Adrenal gland (tissue), 12 donors: ENCODE measurements around the gene TMPO. TPM values are rescaled to one million over a fixed set of nuclear protein-coding genes. Genes with fewer than 3 reads are reported as not detected.
"Not testable (repeated sequence)": the region's sequence is repeated elsewhere in the genome, so short reads cannot be mapped to it uniquely, and the experiment has no call there.

Source experiments
- DNase-seq, 7 donors: peaks; one replicate each; pipeline ENCODE4 v3.0.0-alpha.2; 2019 to 2020
- H3K27ac ChIP-seq, 5 donors: fragments of 200-600 bp; sonication (generic) in 4 of 5; 1 replicate in 3 of 5; 2 replicates in 2 of 5; pipeline versions ENCODE4 v1.5.1 to v1.8.0; 2016 to 2020; ENCODE audit warnings: mild to moderate bottlenecking in 1 of 5
- H3K27me3 ChIP-seq: fragments of 200-600 bp; 2 replicates; pipeline ENCODE4 v1.8.0; 2021
- H3K36me3 ChIP-seq, 2 donors: fragments of 200-600 bp; replicated peaks in 1 of 2; 1 replicate in 1 of 2; 2 replicates in 1 of 2; pipeline versions ENCODE4 v1.5.1 to v1.8.0; 2018 to 2022
- H3K4me1 ChIP-seq, 2 donors: fragments of 200-600 bp; replicated peaks in 1 of 2; 1 replicate in 1 of 2; 2 replicates in 1 of 2; pipeline versions ENCODE4 v1.5.1 to v1.8.0; 2018 to 2021
- H3K4me3 ChIP-seq, 4 donors: fragments of 200-600 bp; sonication (generic) in 3 of 4; one replicate each; pipeline ENCODE4 v1.5.1; 2016 to 2018
- H3K9me3 ChIP-seq, 3 donors: fragments of 200-600 bp; sonication (generic) in 1 of 3; replicated peaks in 1 of 3; 1 replicate in 2 of 3; 2 replicates in 1 of 3; pipeline versions ENCODE4 v1.5.1 to v1.8.0; 2016 to 2021
- POLR2A ChIP-seq, 2 donors: fragments of 450-650 bp; IDR thresholded peaks; one replicate each; pipeline ENCODE4 v1.6.1; 2017; ENCODE audit warnings: antibody characterized with exemption in 2 of 2, mild to moderate bottlenecking in 2 of 2, moderate library complexity in 1 of 2
- WGBS, 4 donors: extraction: QIAGEN DNeasy Blood & Tissue Kit in 2 of 4; methylation state at CpG; one replicate each; pipeline versions ENCODE4 v1.1.5 to v1.1.7; 2013 to 2017; 5-methylcytosine and 5-hydroxymethylcytosine counted together
- intact Hi-C, 2 donors: fragments of 100-400 bp; cut with DNase I; formaldehyde crosslinking; loops; one replicate each; pipeline versions ENCODE4 v1.14.1 to v1.15.0; 2022 to 2023
- polyA plus RNA-seq, 3 donors: library from polyadenylated mRNA; stranded (reverse); fragments of 200-250 nt in 2 of 3; fragments of 350-450 nt in 1 of 3; fragmentation: Illumina TruSeq in 1 of 3; extraction: RNeasy Lipid Tissue Mini Kit (QIAGEN cat#74804) in 1 of 3; gene quantifications; one replicate each; pipeline ENCODE4 v1.2.3, GENCODE V29; 2013 to 2014
- total RNA-seq, 9 donors: library from RNA; depleted of rRNA in 4 of 9; stranded (reverse); fragments of >200 nt in 4 of 9; fragments of 120-200 nt in 1 of 9; fragmentation: NEBNext Ultra II Directional in 1 of 9; extraction: Animal tissue kit (Norgen Biotek cat#: 25700) in 1 of 9; gene quantifications; one replicate each; pipeline versions ENCODE4 v1.1.0 to v1.2.4, GENCODE V29; 2013 to 2023
- TF ChIP-seq, protein P1 (sequence below), 6 experiments: fragments of 450-650 bp in 4 of 6; fragments of 200-600 bp in 2 of 6; sonication (generic) in 1 of 6; IDR thresholded peaks; 1 replicate in 5 of 6; 2 replicates in 1 of 6; pipeline versions ENCODE4 v1.5.1 to v1.8.0; 2016 to 2021; ENCODE audit warnings: antibody characterized with exemption in 6 of 6, mild to moderate bottlenecking in 2 of 6, moderate library complexity in 1 of 6
- donor health status: healthy with polysubstance abuse.
- donor health status: Bipolar disorder and iron deficiency.
- donor health status: DM: yes; HTN: yes; CAD: no.
- donor health status: DM: no; HTN: no; CAD: no.
- donor health status: DM: no; HTN: no; CAD: no.
- donor health status: DM: yes; HTN: yes; CAD: no.

TMPO gene
- total and polyA plus RNA-seq, 12 donors: 8.7 to 111 (median 32.4) TPM

DNA sequence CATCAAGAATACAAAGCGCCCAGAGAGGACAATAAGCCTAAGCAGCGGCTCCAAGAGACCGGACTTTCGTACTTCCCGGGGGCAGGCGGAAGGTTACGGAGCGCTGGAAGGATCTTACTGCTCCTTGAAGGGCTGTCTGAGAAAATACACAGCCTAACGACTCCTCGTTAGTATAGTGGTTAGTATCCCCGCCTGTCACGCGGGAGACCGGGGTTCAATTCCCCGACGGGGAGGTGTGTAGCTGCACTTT lies 12.1 kb upstream of the TMPO start:
- peaks cover 0 to 5% of the 10 kb centered on the region in 2 donors for H3K4me1 ChIP-seq
- TF ChIP-seq POLR2A (IDR thresholded peaks at IDR 0.05): no peak
- TF ChIP-seq, protein P1, sequence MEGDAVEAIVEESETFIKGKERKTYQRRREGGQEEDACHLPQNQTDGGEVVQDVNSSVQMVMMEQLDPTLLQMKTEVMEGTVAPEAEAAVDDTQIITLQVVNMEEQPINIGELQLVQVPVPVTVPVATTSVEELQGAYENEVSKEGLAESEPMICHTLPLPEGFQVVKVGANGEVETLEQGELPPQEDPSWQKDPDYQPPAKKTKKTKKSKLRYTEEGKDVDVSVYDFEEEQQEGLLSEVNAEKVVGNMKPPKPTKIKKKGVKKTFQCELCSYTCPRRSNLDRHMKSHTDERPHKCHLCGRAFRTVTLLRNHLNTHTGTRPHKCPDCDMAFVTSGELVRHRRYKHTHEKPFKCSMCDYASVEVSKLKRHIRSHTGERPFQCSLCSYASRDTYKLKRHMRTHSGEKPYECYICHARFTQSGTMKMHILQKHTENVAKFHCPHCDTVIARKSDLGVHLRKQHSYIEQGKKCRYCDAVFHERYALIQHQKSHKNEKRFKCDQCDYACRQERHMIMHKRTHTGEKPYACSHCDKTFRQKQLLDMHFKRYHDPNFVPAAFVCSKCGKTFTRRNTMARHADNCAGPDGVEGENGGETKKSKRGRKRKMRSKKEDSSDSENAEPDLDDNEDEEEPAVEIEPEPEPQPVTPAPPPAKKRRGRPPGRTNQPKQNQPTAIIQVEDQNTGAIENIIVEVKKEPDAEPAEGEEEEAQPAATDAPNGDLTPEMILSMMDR (IDR thresholded peaks at IDR 0.05): peak in 1 of 6 experiments; percentile 8
- no peaks in the 10 kb centered on the region for H3K9me3 ChIP-seq
- peak overlapping the region in 3 of 4 donors; percentile 52 to 75 (median 71) for H3K4me3 ChIP-seq
- 0 to 1% (median 0%) methylated on average over 15 to 16 of the region's 16 CpGs for WGBS, 4 donors
- peak; percentile 89 to 97 (median 92) for DNase-seq
- intact Hi-C loops: no loop called here
- H3K27me3 ChIP-seq: no peaks in the 10 kb centered on the region
- H3K36me3 ChIP-seq: no peaks in the 10 kb centered on the region
- H3K27ac ChIP-seq: peak overlapping the region; percentile 88 to 98 (median 95)

DNA sequence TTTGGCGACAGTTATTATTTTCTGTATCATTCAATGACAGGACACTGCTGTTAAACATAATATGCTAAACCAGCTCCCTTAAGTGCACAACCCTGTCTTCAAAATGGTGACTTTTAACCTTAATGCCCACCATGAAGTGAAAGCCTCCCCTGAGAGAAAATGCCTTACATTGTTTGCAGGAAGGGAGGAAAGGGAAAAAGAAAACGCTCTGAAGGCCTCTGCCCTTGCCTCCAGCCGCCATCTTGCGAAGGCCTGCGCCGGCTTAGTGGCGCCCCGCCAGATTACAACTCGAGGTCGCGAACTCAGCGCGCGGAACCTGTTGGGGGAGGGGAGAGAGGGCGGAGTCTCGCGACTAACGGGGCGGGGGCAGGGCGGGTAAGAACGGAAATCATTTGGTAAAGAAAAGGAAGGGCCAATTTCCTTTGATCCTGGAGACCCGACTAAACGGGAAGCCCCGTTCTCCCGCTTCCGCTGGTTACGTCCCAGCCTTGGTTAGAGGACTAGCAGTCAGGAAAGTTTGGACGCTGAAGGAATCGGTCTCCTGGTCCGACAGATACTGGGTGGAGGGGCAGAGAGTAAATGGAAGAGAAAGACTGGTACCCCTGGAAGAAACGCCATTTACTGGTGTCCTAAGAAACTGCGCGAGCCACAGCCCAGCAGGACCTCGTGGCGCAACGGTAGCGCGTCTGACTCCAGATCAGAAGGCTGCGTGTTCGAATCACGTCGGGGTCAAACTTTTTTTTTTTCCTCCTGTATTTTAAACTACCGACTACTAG lies 11.6 kb upstream of the TMPO start:
- Histone ChIP-seq H3K4me3 (peak overlapping the region in 2 of 4 donors; percentile 52 to 75), H3K9me3 (no peaks in the 10 kb centered on the region), H3K4me1 (peaks cover 0 to 5% of the 10 kb centered on the region in 2 donors), H3K27ac (peak overlapping the region; percentile 88 to 98 (median 95)), H3K36me3 (no peaks in the 10 kb centered on the region), H3K27me3 (no peaks in the 10 kb centered on the region)
- WGBS, 4 donors: 0 to 1% (median 0%) methylated on average over 40 to 43 of the region's 43 CpGs
- peak; percentile 93 to 97 (median 96) for DNase-seq
- TF ChIP-seq, protein P1 (IDR thresholded peaks at IDR 0.05): peak in 2 of 6 experiments; percentile 2 to 13
- peak in 1 of 2 donors; percentile 50 for TF ChIP-seq POLR2A (IDR thresholded peaks at IDR 0.05)
- intact Hi-C loops: no loop called here

DNA sequence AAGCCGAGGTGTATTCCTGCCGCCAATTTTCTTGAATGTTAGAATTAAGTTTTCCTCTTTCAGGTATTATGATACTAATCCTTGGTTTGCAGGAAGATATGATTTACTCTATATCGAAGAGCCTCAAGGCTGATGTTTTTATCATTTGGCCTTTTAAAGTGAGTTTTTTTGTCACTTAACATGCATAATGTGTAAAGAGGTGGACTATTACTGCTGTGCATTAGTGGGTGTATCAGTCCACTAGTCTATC lies 11.1 kb upstream of the TMPO start:
- H3K9me3 ChIP-seq: no peaks in the 10 kb centered on the region
- H3K27ac ChIP-seq: peak overlapping the region; percentile 88 to 98 (median 95)
- no peaks in the 10 kb centered on the region for H3K27me3 ChIP-seq
- WGBS, 4 donors: 11 to 16% (median 13%) methylated on average over 3 of the region's 3 CpGs
- DNase-seq: no peak
- peak overlapping the region in 1 of 4 donors; percentile 75 for H3K4me3 ChIP-seq
- no peaks in the 10 kb centered on the region for H3K36me3 ChIP-seq
- intact Hi-C loops: no loop called here
- TF ChIP-seq, protein P1 (IDR thresholded peaks at IDR 0.05): no peak
- no peak for TF ChIP-seq POLR2A (IDR thresholded peaks at IDR 0.05)
- peaks cover 0 to 5% of the 10 kb centered on the region in 2 donors for H3K4me1 ChIP-seq

DNA sequence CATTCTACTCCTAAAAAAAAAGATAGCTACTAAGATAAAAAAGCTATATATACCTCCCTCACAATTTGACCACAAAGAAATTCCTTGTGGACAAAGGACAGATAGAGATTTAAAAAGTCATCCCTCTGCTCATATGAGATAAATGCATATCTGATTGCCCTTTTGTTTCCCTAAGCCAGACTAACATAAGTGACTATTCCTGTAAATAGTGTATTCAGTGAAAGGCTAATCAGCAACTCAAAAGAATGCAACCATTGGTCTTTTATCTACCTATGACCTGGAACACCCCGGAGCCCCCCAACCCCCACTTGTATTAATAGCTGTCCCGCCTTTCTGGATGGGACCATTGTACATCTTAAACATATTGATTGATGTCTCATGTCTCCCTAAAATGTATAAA lies 6.3 kb upstream of the TMPO start:
- Histone ChIP-seq H3K4me1 (peaks cover 2 to 12% of the 10 kb centered on the region in 2 donors), H3K4me3 (no peak overlapping the region), H3K9me3 (no peaks in the 10 kb centered on the region), H3K27ac (no peak overlapping the region), H3K36me3 (no peaks in the 10 kb centered on the region), H3K27me3 (no peaks in the 10 kb centered on the region)
- WGBS, 4 donors: 77 to 92% (median 86%) methylated on average over 2 of the region's 2 CpGs
- no peak for DNase-seq
- intact Hi-C loops: no loop called here
- TF ChIP-seq, protein P1 (IDR thresholded peaks at IDR 0.05): no peak
- no peak for TF ChIP-seq POLR2A (IDR thresholded peaks at IDR 0.05)

DNA sequence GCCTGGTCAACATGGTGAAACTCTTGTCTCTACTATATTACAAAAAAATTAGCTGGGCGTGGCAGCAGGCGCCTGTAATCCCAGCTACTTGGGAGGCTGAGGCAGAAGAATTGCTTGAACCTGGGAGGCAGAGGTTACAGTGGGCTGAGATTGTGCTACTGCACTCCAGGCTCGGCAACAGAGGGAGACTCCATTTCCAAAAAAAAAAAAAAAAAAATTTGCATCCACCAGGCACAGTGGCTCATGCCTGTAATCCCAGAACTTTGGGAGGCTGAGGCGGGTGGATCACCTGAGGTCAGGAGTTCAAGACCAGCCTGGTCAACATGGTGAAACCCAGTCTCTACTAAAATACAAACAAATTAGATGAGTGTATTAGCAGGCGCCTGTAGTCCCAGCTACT lies 3.6 kb upstream of the TMPO start:
- not testable (repeated sequence) for H3K9me3 ChIP-seq, DNase-seq, H3K27ac ChIP-seq, H3K27me3 ChIP-seq, H3K36me3 ChIP-seq, H3K4me3 ChIP-seq
- 91 to 95% (median 94%) methylated on average over 5 of the region's 5 CpGs for WGBS, 4 donors
- H3K4me1 ChIP-seq: peaks cover 8 to 20% of the 10 kb centered on the region in 2 donors
- intact Hi-C loops: loop anchor here in 1 of 2 donors (5.0 kb wide), 1 partner anchor 90 kb away; no protein-coding TSS in a partner anchor
